SK-N-SH (cell line): ENCODE measurements around the gene PROK2. TPM values are rescaled to one million over a fixed set of nuclear protein-coding genes. Genes with fewer than 3 reads are reported as not detected.

ENCODE experiments used
- CTCF ChIA-PET: fragments of 300-600, 350-600 bp; formaldehyde crosslinking; extraction: SDS; loops from one replicate; lab custom pipeline; 2021; lab: Yijun Ruan, JAX
- POLR2A ChIA-PET: fragments of 350-600 bp; sonication (Branson Sonifier 250); formaldehyde crosslinking; extraction: SDS; loops from one replicate; lab custom pipeline; 2020; ENCODE audit warnings: antibody characterized with exemption, inconsistent platforms; lab: Yijun Ruan, JAX
- DNase-seq: peaks from one replicate; pipeline ENCODE4 v3.0.0; 2012
- H2AFZ ChIP-seq: fragments of 200-600 bp; sonication (generic); 2 replicates; pipeline ENCODE4 v1.8.1; 2016; ENCODE audit warnings: antibody characterized with exemption, mild to moderate bottlenecking, low read depth
- H3F3A ChIP-seq: fragments of 200-600 bp; sonication (generic); replicated peaks from 2 replicates; pipeline ENCODE3; 2016; ENCODE audit warnings: antibody characterized with exemption, mild to moderate bottlenecking; ENCODE audit not compliant: insufficient read depth
- H3K27ac ChIP-seq, 2 experiments: fragments of 200-500 bp in 1 of 2; fragments of 200-600 bp in 1 of 2; sonication (Bioruptor generic) in 1 of 2; sonication (generic), shearing (Covaris generic) in 1 of 2; 2 replicates each; pipeline versions ENCODE4 v1.5.1 to v1.6.1; 2014 to 2016; ENCODE audit warnings: low read depth in 2 of 2, inconsistent platforms in 1 of 2, low read length in 1 of 2, mild to moderate bottlenecking in 1 of 2, mixed read lengths in 1 of 2
- H3K27me3 ChIP-seq: fragments of 200-600 bp; sonication (generic), shearing (Covaris generic); 2 replicates; pipeline ENCODE4 v1.6.1; 2016; ENCODE audit warnings: mixed run types; ENCODE audit not compliant: insufficient read depth
- H3K36me3 ChIP-seq, 2 experiments: fragments of 200-500 bp in 1 of 2; fragments of 200-600 bp in 1 of 2; sonication (Bioruptor generic) in 1 of 2; sonication (generic) in 1 of 2; replicated peaks in 1 of 2; 2 replicates each; pipeline versions ENCODE3 to v1.5.1; 2014 to 2016; ENCODE audit warnings: low read length in 1 of 2, mild to moderate bottlenecking in 1 of 2; ENCODE audit not compliant: insufficient read depth in 2 of 2, control insufficient read depth in 1 of 2
- H3K4me1 ChIP-seq, 2 experiments: fragments of 200-500 bp in 1 of 2; fragments of 200-600 bp in 1 of 2; sonication (Bioruptor generic) in 1 of 2; sonication (generic), shearing (Covaris generic) in 1 of 2; 2 replicates each; pipeline versions ENCODE4 v1.5.1 to v1.6.1; 2014 to 2016; ENCODE audit warnings: low read depth in 1 of 2, low read length in 1 of 2, mixed run types in 1 of 2; ENCODE audit not compliant: insufficient read depth in 2 of 2, control insufficient read depth in 1 of 2
- H3K4me2 ChIP-seq: fragments of 200-600 bp; sonication (generic), shearing (Covaris generic); 2 replicates; pipeline ENCODE4 v1.6.1; 2017; ENCODE audit warnings: mixed run types
- H3K4me3 ChIP-seq, 2 experiments: fragments of 200-500 bp in 1 of 2; fragments of 200-600 bp in 1 of 2; sonication (Bioruptor generic) in 1 of 2; sonication (generic), shearing (Covaris generic) in 1 of 2; 2 replicates each; pipeline versions ENCODE4 v1.5.1 to v1.8.1; 2014 to 2016; ENCODE audit warnings: low read depth in 2 of 2, inconsistent platforms in 1 of 2, low read length in 1 of 2, mild to moderate bottlenecking in 1 of 2, mixed read lengths in 1 of 2, moderate library complexity in 1 of 2
- H3K79me2 ChIP-seq: fragments of 200-600 bp; sonication (generic); 2 replicates; pipeline ENCODE4 v1.8.1; 2017; ENCODE audit warnings: mild to moderate bottlenecking; ENCODE audit not compliant: insufficient read depth
- H3K9ac ChIP-seq: fragments of 200-600 bp; sonication (generic); 2 replicates; pipeline ENCODE4 v1.6.1; 2017; ENCODE audit warnings: mixed run types
- H3K9me2 ChIP-seq: fragments of 200-600 bp; sonication (generic); 2 replicates; pipeline ENCODE4 v1.6.1; 2017; ENCODE audit warnings: mixed run types
- H3K9me3 ChIP-seq: fragments of 200-600 bp; sonication (generic); 2 replicates; pipeline ENCODE4 v1.6.1; 2017; ENCODE audit warnings: mixed run types, mild to moderate bottlenecking, moderate library complexity
- H4K20me1 ChIP-seq: fragments of 200-600 bp; sonication (generic); 2 replicates; pipeline ENCODE4 v1.6.1; 2017; ENCODE audit warnings: mild to moderate bottlenecking, mixed run types; ENCODE audit not compliant: insufficient read depth
- EZH2phosphoT487 ChIP-seq: fragments of 200-600 bp; sonication (generic); IDR thresholded peaks from 2 replicates; pipeline ENCODE4 v1.6.1; 2017; ENCODE audit warnings: low read depth, mixed run types, mild to moderate bottlenecking, antibody characterized with exemption, moderate library complexity, borderline replicate concordance
- FOXJ3 ChIP-seq: sonication (generic); formaldehyde crosslinking; IDR thresholded peaks from 2 replicates; pipeline ENCODE4 v1.5.1; 2020; ENCODE audit warnings: mild to moderate bottlenecking, missing genetic modification reagents
- FOXM1 ChIP-seq: IDR thresholded peaks from 2 replicates; pipeline ENCODE4 v1.4.0; 2012; ENCODE audit warnings: low read depth, mild to moderate bottlenecking
- GATA2 ChIP-seq: sonication (generic); formaldehyde crosslinking; IDR thresholded peaks from 2 replicates; pipeline ENCODE4 v1.5.0; 2020; ENCODE audit warnings: mild to moderate bottlenecking, missing genetic modification reagents
- IRF3 ChIP-seq: fragments of 150-350 bp; IDR thresholded peaks from 2 replicates; pipeline ENCODE4 v1.6.1; 2016; ENCODE audit warnings: mild to moderate bottlenecking, low read depth, low read length
- JUND ChIP-seq: IDR thresholded peaks from 2 replicates; pipeline ENCODE4 v1.4.0; 2012
- MEF2A ChIP-seq: IDR thresholded peaks from 2 replicates; pipeline ENCODE4 v1.4.0; 2012; ENCODE audit warnings: low read depth, borderline replicate concordance
- POLR2AphosphoS5 ChIP-seq: IDR thresholded peaks from 2 replicates; pipeline ENCODE4 v1.6.1; 2012; ENCODE audit warnings: low read depth, low read length
- RAD21 ChIP-seq: IDR thresholded peaks from 2 replicates; pipeline ENCODE4 v1.6.1; 2012; ENCODE audit warnings: mild to moderate bottlenecking, low read length
- RXRA ChIP-seq: IDR thresholded peaks from 2 replicates; pipeline ENCODE4 v1.4.0; 2012; ENCODE audit warnings: low read depth, mild to moderate bottlenecking, borderline replicate concordance
- SIN3A ChIP-seq: IDR thresholded peaks from 2 replicates; pipeline ENCODE4 v1.6.1; 2012; ENCODE audit warnings: low read depth, mild to moderate bottlenecking, low read length, moderate library complexity, borderline replicate concordance
- SMC3 ChIP-seq: IDR thresholded peaks from 2 replicates; pipeline ENCODE4 v1.6.1; 2012; ENCODE audit warnings: low read depth, low read length, improper control_type of control experiment
- TAF1 ChIP-seq: IDR thresholded peaks from 2 replicates; pipeline ENCODE4 v1.6.1; 2012; ENCODE audit warnings: low read depth, mild to moderate bottlenecking, low read length, moderate library complexity, borderline replicate concordance
- TCF12 ChIP-seq: IDR thresholded peaks from 2 replicates; pipeline ENCODE4 v1.4.0; 2012
- YY1 ChIP-seq: IDR thresholded peaks from 2 replicates; pipeline ENCODE4 v1.4.0; 2012; ENCODE audit warnings: low read depth, mild to moderate bottlenecking
- ZBTB33 ChIP-seq: IDR thresholded peaks from 2 replicates; pipeline ENCODE4 v1.4.0; 2012; ENCODE audit warnings: low read depth, borderline replicate concordance
- WGBS: methylation state at CpG from one replicate; pipeline ENCODE4 v1.1.6; 2017; ENCODE audit warnings: low lambda C conversion rate; 5-methylcytosine and 5-hydroxymethylcytosine counted together
- polyA plus RNA-seq, 3 experiments: library from polyadenylated mRNA; depleted of rRNA; stranded (reverse); fragments of >200 nt; gene quantifications; 2 replicates each; pipeline ENCODE4 v1.2.3, GENCODE V29; 2012
- TF ChIP-seq, protein P1 (sequence below): IDR thresholded peaks from 2 replicates; pipeline ENCODE4 v1.4.0; 2012; ENCODE audit warnings: low read depth
- TF ChIP-seq, protein P2 (sequence below): fragments of 200-600 bp; sonication (generic); IDR thresholded peaks from 2 replicates; pipeline ENCODE4 v1.6.1; 2017; ENCODE audit warnings: antibody characterized with exemption, mild to moderate bottlenecking, moderate library complexity

The PROK2 gene
- polyA plus RNA-seq, 1 of the 3 experiments (the other 2 are of a cell fraction): not detected

DNA sequence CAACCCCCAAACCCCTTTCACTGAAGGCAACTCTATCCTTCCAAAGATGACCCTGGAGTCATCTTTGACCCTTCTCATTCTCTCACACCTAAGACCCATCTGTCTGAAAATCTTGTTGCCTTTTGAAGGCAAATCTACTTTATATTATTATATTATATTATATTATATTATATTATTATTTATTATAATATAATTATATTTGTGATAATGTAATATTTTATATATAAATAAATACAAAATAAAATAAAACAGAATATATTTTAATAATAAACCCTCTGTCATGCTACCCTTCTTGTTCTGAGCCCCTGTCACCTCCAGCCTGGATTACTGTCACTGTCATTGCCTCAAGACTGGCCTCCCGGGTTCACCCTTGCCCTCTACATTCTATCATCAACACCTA lies 5.0 kb upstream of the PROK2 start:
- peaks cover 13% of the 10 kb centered on the region; the same call in 1 of the 2 replicates for H3K27me3 ChIP-seq
- CTCF ChIA-PET: no interaction called here

DNA sequence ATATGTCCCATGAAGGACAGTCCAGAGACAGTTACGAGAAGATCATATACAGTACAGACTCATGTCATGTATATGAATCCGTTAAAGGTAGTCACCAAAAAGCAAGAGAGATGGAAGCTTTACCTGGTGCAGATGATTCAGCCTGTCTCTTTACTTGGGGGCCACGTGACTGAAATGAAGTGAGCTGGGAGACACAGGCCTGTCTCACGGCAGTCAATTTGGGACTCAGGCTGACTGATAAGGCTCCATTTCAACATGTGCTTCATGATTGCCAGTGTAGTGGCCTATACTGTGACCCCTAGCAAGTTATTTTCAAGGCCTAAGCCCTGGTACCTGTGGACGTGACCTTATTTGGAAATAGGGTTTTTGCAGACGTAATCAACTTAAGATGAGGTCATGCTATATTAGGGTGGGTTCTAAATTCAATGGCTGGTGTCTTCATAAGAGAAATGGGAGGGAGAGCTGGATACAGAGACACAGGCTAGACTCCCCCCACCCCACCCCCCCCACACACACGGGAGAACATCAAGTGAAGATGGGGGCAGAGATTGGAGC lies 3.0 kb upstream of the PROK2 start:
- peaks cover 0 to 6% of the 10 kb centered on the region in 2 experiments; a peak in 1 of 4 replicates for H3K4me1 ChIP-seq
- no peak overlapping the region for H3K27ac ChIP-seq
- H3K9me2 ChIP-seq: no peaks in the 10 kb centered on the region
- no peaks in the 10 kb centered on the region for H3K9me3 ChIP-seq
- no peaks in the 10 kb centered on the region for H4K20me1 ChIP-seq
- CTCF ChIA-PET: interaction anchor here (0.9 kb wide), 1 partner anchor 71 kb away, joined by 3 read pairs; no protein-coding TSS in a partner anchor
- peaks cover 28% of the 10 kb centered on the region for H3K27me3 ChIP-seq
- no peaks in the 10 kb centered on the region for H3K79me2 ChIP-seq
- no peak overlapping the region for H3K4me3 ChIP-seq
- no peak overlapping the region for H2AFZ ChIP-seq
- 65% methylated on average over 7 of the region's 7 CpGs for WGBS
- POLR2A ChIA-PET: no interaction called here
- no peaks in the 10 kb centered on the region for H3F3A ChIP-seq
- no peak for DNase-seq
- TF ChIP-seq IRF3: no peak
- TF ChIP-seq SIN3A: no peak
- TF ChIP-seq TAF1: no peak
- TF ChIP-seq, protein P1, sequence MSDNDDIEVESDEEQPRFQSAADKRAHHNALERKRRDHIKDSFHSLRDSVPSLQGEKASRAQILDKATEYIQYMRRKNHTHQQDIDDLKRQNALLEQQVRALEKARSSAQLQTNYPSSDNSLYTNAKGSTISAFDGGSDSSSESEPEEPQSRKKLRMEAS: no peak
- TF ChIP-seq, protein P2, sequence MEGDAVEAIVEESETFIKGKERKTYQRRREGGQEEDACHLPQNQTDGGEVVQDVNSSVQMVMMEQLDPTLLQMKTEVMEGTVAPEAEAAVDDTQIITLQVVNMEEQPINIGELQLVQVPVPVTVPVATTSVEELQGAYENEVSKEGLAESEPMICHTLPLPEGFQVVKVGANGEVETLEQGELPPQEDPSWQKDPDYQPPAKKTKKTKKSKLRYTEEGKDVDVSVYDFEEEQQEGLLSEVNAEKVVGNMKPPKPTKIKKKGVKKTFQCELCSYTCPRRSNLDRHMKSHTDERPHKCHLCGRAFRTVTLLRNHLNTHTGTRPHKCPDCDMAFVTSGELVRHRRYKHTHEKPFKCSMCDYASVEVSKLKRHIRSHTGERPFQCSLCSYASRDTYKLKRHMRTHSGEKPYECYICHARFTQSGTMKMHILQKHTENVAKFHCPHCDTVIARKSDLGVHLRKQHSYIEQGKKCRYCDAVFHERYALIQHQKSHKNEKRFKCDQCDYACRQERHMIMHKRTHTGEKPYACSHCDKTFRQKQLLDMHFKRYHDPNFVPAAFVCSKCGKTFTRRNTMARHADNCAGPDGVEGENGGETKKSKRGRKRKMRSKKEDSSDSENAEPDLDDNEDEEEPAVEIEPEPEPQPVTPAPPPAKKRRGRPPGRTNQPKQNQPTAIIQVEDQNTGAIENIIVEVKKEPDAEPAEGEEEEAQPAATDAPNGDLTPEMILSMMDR: no peak
- no peak for TF ChIP-seq RXRA
- H3K4me2 ChIP-seq: no peak overlapping the region
- no peak overlapping the region for H3K9ac ChIP-seq
- H3K36me3 ChIP-seq: no peaks in the 10 kb centered on the region

More for the DNA sequence above, 5.0 kb upstream of the PROK2 start:
- Histone ChIP-seq H3K4me2 (no peak overlapping the region), H3K9ac (no peak overlapping the region), H3K9me3 (no peaks in the 10 kb centered on the region), H2AFZ (no peak overlapping the region), H4K20me1 (no peaks in the 10 kb centered on the region), H3K4me1 (peaks cover 0 to 3% of the 10 kb centered on the region in 2 experiments; a peak in 1 of 4 replicates), H3K36me3 (no peaks in the 10 kb centered on the region), H3K9me2 (no peaks in the 10 kb centered on the region), H3K79me2 (no peaks in the 10 kb centered on the region), H3K27ac (no peak overlapping the region), H3F3A (no peaks in the 10 kb centered on the region), H3K4me3 (no peak overlapping the region)
- 21% methylated on average over 1 of the region's 1 CpG for WGBS
- TF ChIP-seq EZH2phosphoT487: no peak
- TF ChIP-seq RAD21: no peak
- TF ChIP-seq TCF12: no peak
- TF ChIP-seq JUND: no peak
- TF ChIP-seq SMC3: no peak
- no peak for TF ChIP-seq ZBTB33
- TF ChIP-seq FOXJ3: no peak
- no peak for TF ChIP-seq FOXM1
- TF ChIP-seq POLR2AphosphoS5: no peak
- TF ChIP-seq IRF3: no peak
- TF ChIP-seq, protein P1: no peak
- TF ChIP-seq GATA2 (CRISPR knock-in tag): no peak
- no peak for TF ChIP-seq YY1
- no peak for TF ChIP-seq MEF2A
- no peak for DNase-seq
- POLR2A ChIA-PET: no interaction called here
